Endothelial cell (in vitro differentiated cells): ENCODE results near the gene GPX1. TPM values are rescaled to one million over a fixed set of nuclear protein-coding genes. Genes with fewer than 3 reads are reported as not detected.
A peak's percentile ranks its signal among the peaks of the same experiment; 100 is the strongest.
"Not testable (repeated sequence)": the region's sequence is repeated elsewhere in the genome, so short reads cannot be mapped to it uniquely, and the experiment has no call there.

Source experiments
- DNase-seq: peaks from one replicate; pipeline ENCODE4 v3.0.0; 2021; ENCODE audit warnings: low spot score
- H3K27ac Mint-ChIP-seq: one replicate; pipeline ENCODE4 v1.8.0; 2021; ENCODE audit warnings: mixed read lengths, inconsistent platforms; ENCODE audit not compliant: unreplicated experiment
- H3K27me3 Mint-ChIP-seq: one replicate; pipeline ENCODE4 v1.8.0; 2021; ENCODE audit warnings: mild to moderate bottlenecking, moderate library complexity, mixed read lengths, inconsistent platforms; ENCODE audit not compliant: unreplicated experiment
- H3K36me3 Mint-ChIP-seq: one replicate; pipeline ENCODE4 v1.8.0; 2021; ENCODE audit warnings: mild to moderate bottlenecking, low read depth, mixed read lengths, inconsistent platforms; ENCODE audit not compliant: unreplicated experiment
- H3K4me1 Mint-ChIP-seq: one replicate; pipeline ENCODE4 v1.8.0; 2021; ENCODE audit warnings: mild to moderate bottlenecking, mixed read lengths, inconsistent platforms; ENCODE audit not compliant: unreplicated experiment
- H3K4me3 Mint-ChIP-seq: one replicate; pipeline ENCODE4 v1.8.0; 2021; ENCODE audit warnings: mild to moderate bottlenecking, mixed read lengths, inconsistent platforms; ENCODE audit not compliant: unreplicated experiment
- H3K9me3 Mint-ChIP-seq: one replicate; pipeline ENCODE4 v1.8.0; 2021; ENCODE audit warnings: mixed read lengths, inconsistent platforms; ENCODE audit not compliant: unreplicated experiment
- long read RNA-seq: library from polyadenylated mRNA; unstranded; transcript quantifications from one replicate; pipeline ENCODE4 v2.0.0, GENCODE V29; 2020; ENCODE audit not compliant: unreplicated experiment
- total RNA-seq: library from RNA; stranded (reverse); fragmentation: NEBNext Ultra II Directional; extraction: Animal tissue kit (Norgen Biotek cat#: 25700); gene quantifications from one replicate; pipeline ENCODE4 v1.2.1, GENCODE V29; 2021; ENCODE audit not compliant: unreplicated experiment
- TF ChIP-seq, protein P1 (sequence below): fragments of 200-600 bp; sonication (generic); IDR thresholded peaks from one replicate; pipeline ENCODE4 v1.5.0; 2021; ENCODE audit warnings: antibody characterized with exemption; ENCODE audit not compliant: unreplicated experiment

Gene GPX1
- total RNA-seq: 374 TPM
- long read RNA-seq, transcript GPX1-202 (2 exons, 1,151 nt): major isoform, 527 of 538 reads
- long read RNA-seq, transcript GPX1-201 (1 exons, 1,135 nt): minor isoform, 6 of 538 reads
- long read RNA-seq, partial matches to known transcripts: 0 of 538 reads
- long read RNA-seq, other reads (novel, unspliced or antisense): 3 of 538 reads

DNA sequence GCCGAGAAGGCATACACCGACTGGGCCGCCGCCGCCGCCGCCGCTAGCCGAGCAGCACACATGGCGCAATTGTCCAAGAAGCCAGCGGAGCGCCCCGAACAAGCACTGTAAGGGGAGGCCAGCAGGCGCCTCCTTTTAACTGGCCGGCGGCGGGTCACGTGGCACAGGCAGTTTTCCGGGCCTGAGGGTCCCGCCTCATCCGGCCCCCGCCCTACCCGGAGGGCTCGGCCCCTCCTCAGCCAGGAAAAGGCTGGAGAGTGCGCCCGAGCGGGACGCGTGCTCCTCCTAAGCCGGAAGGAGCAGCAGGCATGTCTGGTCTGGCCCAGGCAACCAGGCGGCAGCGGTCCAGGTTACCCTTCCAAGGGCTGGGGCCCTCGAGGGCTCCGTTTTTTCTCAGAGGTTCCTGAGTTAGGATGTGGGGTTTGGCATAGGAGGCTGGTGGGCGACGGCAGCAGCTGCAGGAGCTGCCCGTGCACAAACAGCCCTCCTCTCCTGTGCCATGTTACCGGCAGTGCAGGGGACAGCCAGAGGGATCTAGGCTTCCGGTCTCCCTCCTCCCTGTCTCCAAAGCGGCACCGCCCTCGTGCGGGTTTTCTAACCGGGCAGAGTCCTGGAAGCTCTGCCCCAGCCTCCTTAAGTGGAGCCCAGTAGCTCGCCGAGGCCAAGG lies at the start of gene GPX1:
TSS of gene GPX1 (minus strand) at position 137 of the 667 bp plus-strand sequence. CDS start at position 62, 75 bp downstream.
- TF ChIP-seq, protein P1, sequence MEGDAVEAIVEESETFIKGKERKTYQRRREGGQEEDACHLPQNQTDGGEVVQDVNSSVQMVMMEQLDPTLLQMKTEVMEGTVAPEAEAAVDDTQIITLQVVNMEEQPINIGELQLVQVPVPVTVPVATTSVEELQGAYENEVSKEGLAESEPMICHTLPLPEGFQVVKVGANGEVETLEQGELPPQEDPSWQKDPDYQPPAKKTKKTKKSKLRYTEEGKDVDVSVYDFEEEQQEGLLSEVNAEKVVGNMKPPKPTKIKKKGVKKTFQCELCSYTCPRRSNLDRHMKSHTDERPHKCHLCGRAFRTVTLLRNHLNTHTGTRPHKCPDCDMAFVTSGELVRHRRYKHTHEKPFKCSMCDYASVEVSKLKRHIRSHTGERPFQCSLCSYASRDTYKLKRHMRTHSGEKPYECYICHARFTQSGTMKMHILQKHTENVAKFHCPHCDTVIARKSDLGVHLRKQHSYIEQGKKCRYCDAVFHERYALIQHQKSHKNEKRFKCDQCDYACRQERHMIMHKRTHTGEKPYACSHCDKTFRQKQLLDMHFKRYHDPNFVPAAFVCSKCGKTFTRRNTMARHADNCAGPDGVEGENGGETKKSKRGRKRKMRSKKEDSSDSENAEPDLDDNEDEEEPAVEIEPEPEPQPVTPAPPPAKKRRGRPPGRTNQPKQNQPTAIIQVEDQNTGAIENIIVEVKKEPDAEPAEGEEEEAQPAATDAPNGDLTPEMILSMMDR: no peak
- H3K4me1 Mint-ChIP-seq: peaks cover 23% of the 10 kb centered on the region
- H3K36me3 Mint-ChIP-seq: peaks cover 43% of the 10 kb centered on the region
- H3K9me3 Mint-ChIP-seq: no peaks in the 10 kb centered on the region
- DNase-seq: peak; percentile 95
- peaks cover 17% of the 10 kb centered on the region for H3K27me3 Mint-ChIP-seq
- H3K27ac Mint-ChIP-seq: peak within 1 kb of the TSS; percentile 99
- peak within 1 kb of the TSS; percentile 98 for H3K4me3 Mint-ChIP-seq

DNA sequence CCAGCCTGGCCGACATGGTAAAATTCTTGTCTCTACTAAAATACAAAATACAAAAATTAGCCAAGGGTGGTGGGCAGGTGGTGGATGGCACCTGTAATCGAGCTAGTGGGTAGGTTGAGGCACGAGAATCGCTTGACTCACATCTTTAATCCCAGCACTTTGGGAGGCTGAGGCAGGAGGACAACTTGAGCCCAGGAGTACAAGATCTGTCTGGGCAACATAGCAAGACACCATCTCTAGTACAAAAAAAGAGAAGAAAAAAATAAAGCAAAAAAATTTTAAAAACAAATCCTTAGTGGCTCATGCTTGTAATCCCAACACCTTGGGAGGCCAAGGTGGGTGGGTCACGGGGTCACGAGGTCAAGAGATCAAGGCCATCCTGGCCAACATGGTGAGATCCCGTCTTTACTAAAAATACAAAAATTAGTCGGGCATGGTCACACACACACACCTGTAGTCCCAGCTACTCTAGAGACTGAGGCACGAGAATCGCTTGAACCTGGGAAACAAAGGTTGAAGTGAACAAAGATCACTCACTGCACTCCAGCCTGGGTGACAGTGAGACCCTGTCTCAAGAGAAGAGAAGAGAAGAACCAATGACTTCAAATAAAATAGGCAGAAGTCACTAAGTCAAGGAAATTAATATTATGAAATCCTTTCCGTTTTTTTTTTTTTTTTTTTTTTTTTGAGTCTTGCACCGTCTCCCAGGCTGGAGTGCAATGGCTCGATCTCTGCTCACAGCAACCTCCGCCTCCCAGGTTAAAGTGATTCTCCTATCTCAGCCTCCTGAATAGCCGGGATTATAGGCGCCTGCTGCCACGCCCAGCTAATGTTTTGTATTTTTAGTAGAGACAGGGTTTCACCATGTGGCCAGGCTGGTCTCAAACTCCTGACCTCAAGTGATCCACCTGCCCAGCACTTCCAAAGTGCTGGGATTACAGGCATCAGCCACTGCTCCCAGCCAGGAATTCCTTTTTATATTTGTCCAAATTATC lies 48.7 kb upstream of the GPX1 start:
- H3K27ac Mint-ChIP-seq: peak overlapping the region; percentile 48
- peaks cover 19% of the 10 kb centered on the region for H3K36me3 Mint-ChIP-seq
- no peak overlapping the region for H3K4me3 Mint-ChIP-seq
- no peaks in the 10 kb centered on the region for H3K9me3 Mint-ChIP-seq
- TF ChIP-seq, protein P1: no peak
- DNase-seq: no peak
- H3K27me3 Mint-ChIP-seq: peaks cover 3% of the 10 kb centered on the region
- H3K4me1 Mint-ChIP-seq: peaks cover 23% of the 10 kb centered on the region

DNA sequence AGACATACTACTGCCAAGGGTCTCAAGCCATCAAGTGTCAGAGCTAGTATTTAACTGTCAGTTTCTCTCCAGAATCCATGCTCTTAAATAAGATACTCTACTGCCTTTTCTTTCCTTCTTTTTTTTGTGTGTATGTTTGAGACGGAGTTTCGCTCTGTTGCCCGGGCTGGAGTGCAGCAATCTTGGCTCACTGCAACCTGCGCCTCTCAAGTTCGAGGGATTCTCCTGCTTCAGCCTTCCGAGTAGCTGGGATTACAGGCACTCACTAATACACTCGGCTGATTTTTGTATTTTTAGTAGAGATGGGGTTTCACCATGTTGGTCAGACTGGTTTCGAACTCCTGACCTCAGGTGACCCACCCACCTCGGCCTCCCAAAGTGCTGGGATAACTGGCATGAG lies 47.4 kb upstream of the GPX1 start:
- not testable (repeated sequence) for H3K4me3 Mint-ChIP-seq, H3K27me3 Mint-ChIP-seq, H3K9me3 Mint-ChIP-seq, DNase-seq
- H3K27ac Mint-ChIP-seq: peak overlapping the region; percentile 16
- peaks cover 25% of the 10 kb centered on the region for H3K4me1 Mint-ChIP-seq
- H3K36me3 Mint-ChIP-seq: peaks cover 20% of the 10 kb centered on the region

DNA sequence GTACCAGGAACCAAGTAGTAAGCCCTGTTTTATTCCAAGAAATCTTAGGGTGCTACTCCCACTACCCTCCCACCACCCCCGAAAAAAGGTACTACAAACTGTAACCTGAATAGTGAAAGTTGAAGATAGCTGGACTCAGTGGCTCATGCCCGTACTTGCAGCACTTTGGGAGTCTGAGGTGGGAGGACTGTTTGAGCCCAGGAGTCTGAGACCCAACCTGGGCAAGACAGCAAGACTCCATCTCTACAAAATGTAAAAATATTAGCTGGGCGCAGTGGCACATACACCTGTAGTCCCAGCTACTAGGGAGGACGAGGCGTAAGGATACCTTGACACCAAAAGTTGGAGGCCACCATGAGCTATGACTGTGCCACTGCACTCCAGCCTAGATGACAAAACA lies 45.7 kb upstream of the GPX1 start:
- TF ChIP-seq, protein P1: no peak
- Mint-ChIP-seq H3K27me3 (peaks cover 3% of the 10 kb centered on the region), H3K4me1 (peaks cover 17% of the 10 kb centered on the region), H3K4me3 (no peak overlapping the region), H3K36me3 (peaks cover 8% of the 10 kb centered on the region), H3K9me3 (no peaks in the 10 kb centered on the region), H3K27ac (no peak overlapping the region)
- no peak for DNase-seq

DNA sequence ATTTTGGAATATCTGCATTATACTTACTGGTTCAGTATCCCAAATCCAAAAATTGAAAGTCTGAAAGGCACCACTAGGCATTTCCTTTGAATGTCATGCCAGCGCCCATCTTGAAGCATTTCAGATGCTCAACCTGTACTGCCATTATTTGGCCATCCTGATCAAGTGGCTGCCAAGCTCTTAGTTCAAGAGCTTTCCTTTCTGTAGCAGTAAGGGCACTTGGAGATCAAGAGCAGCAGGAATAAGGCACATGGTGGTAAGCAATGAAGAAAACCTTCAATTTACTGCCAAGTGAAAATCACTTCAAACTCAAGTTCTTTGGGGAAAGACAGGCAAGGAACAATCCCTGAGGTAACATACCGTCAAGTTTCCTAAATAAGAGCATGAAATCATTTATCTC lies 43.6 kb upstream of the GPX1 start:
- Mint-ChIP-seq H3K27me3 (peaks cover 4% of the 10 kb centered on the region), H3K36me3 (peaks cover 8% of the 10 kb centered on the region), H3K4me1 (peaks cover 20% of the 10 kb centered on the region), H3K27ac (no peak overlapping the region), H3K9me3 (no peaks in the 10 kb centered on the region), H3K4me3 (no peak overlapping the region)
- TF ChIP-seq, protein P1: no peak
- DNase-seq: no peak
